Pancreas (tissue), 10 donors: ENCODE measurements around the gene BCOR. TPM values are rescaled to one million over a fixed set of nuclear protein-coding genes. Genes with fewer than 3 reads are reported as not detected.

Experiments
- ATAC-seq, 4 donors: fragments of 200-7000 bp; cut with Tn5 transposase; one replicate each; pipeline versions ENCODE4 v1.8.0 to v1.9.1; 2020; ENCODE audit warnings: mild to moderate bottlenecking in 4 of 4, moderate library complexity in 4 of 4
- DNase-seq, 6 donors: peaks; one replicate each; pipeline ENCODE4 v3.0.0-alpha.2; 2020
- FAIRE-seq: peaks from 2 replicates; lab custom pipeline; 2012; peaks lifted over from hg19 to GRCh38; lab: Jason Lieb, UNC
- H3K27ac ChIP-seq, 4 donors: fragments of 200-600 bp; sonication (generic); 1 replicate in 3 of 4; 2 replicates in 1 of 4; pipeline versions ENCODE4 v1.5.0 to v1.8.0; 2020
- H3K27me3 ChIP-seq, 4 donors: fragments of 200-600 bp; one replicate each; pipeline ENCODE4 v1.8.0; 2021
- H3K36me3 ChIP-seq, 3 donors: fragments of 200-600 bp; sonication (generic) in 1 of 3; one replicate each; pipeline versions ENCODE4 v1.5.0 to v1.8.0; 2020 to 2021
- H3K4me1 ChIP-seq, 3 donors: fragments of 200-600 bp; one replicate each; pipeline ENCODE4 v1.8.0; 2021
- H3K4me3 ChIP-seq, 4 donors: fragments of 200-600 bp; sonication (generic) in 2 of 4; one replicate each; pipeline versions ENCODE4 v1.5.0 to v1.8.0; 2020 to 2021
- H3K9me3 ChIP-seq, 4 donors: fragments of 200-600 bp; one replicate each; pipeline ENCODE4 v1.8.0; 2021
- CTCF ChIP-seq, 4 donors: fragments of 200-600 bp; sonication (generic) in 3 of 4; IDR thresholded peaks; one replicate each; pipeline versions ENCODE4 v1.5.0 to v1.8.0; 2021; ENCODE audit warnings: antibody characterized with exemption in 4 of 4
- WGBS, 2 donors: extraction: QIAGEN DNeasy Blood & Tissue Kit; methylation state at CpG; one replicate each; pipeline ENCODE4 v1.1.7; 2013; 5-methylcytosine and 5-hydroxymethylcytosine counted together
- intact Hi-C, 3 donors: fragments of 100-400 bp; cut with DNase I; formaldehyde crosslinking; loops; one replicate each; pipeline versions ENCODE4 v1.11.1 to v1.14.2; 2022
- polyA plus RNA-seq, 2 donors: library from polyadenylated mRNA; stranded (reverse); fragments of 200-250 nt; gene quantifications; one replicate each; pipeline ENCODE4 v1.2.3, GENCODE V29; 2013
- total RNA-seq, 6 donors: library from RNA; stranded (reverse); fragmentation: NEBNext Ultra II Directional in 4 of 6; extraction: Animal tissue kit (Norgen Biotek cat#: 25700) in 4 of 6; gene quantifications; one replicate each; pipeline versions ENCODE4 v1.2.1 to v1.2.4, GENCODE V29; 2021 to 2023
- donor health status: healthy with polysubstance abuse.
- donor health status: DM: no; HTN: no; CAD: no; lungs with moderate emphysema.
- donor health status: DM: no; HTN: no; CAD: no.
- donor health status: control.
- donor health status: control.
- donor health status: Bipolar disorder and iron deficiency.
- donor health status: DM: yes; HTN: yes; CAD: no.
- donor health status: DM: no; HTN: no; CAD: no.
- donor health status: DM: no; HTN: no; CAD: no.
- donor health status: DM: yes; HTN: yes; CAD: no.

BCOR gene
- total and polyA plus RNA-seq, 8 donors: 6.3 to 18.4 (median 13.0) TPM

- intact Hi-C loops: loop anchor here in 2 of 3 donors (10.0 kb wide), 2 partner anchors 52 to 72 kb away; no protein-coding TSS in a partner anchor
- no peak for TF ChIP-seq CTCF (IDR thresholded peaks at IDR 0.05)
- DNase-seq (peak in 2 of 6 donors; percentile 33 to 78), ATAC-seq (no peak), FAIRE-seq (no peak)
- H3K9me3 ChIP-seq: no peaks in the 10 kb centered on the region
- no peaks in the 10 kb centered on the region for H3K36me3 ChIP-seq
- no peak overlapping the region for H3K4me3 ChIP-seq
- peaks cover 0 to 20% (median 11%) of the 10 kb centered on the region in 3 donors for H3K4me1 ChIP-seq
- 50 to 93% methylated on average over 64 to 65 of the region's 65 CpGs for WGBS, 2 donors
- peaks cover 0 to 3% (median 0%) of the 10 kb centered on the region in 4 donors for H3K27me3 ChIP-seq
- H3K27ac ChIP-seq: no peak overlapping the region
These were observed 4.9 kb upstream of the BCOR start for GRCh38 chrX:40102393-40103381.

- intact Hi-C loops: loop anchor here in 2 of 3 donors (10.0 kb wide), 2 partner anchors 53 to 73 kb away; no protein-coding TSS in a partner anchor
- no peaks in the 10 kb centered on the region for H3K27me3 ChIP-seq
- 48 to 91% methylated on average over 9 of the region's 9 CpGs for WGBS, 2 donors
- no peak overlapping the region for H3K27ac ChIP-seq
- H3K4me3 ChIP-seq: no peak overlapping the region
- TF ChIP-seq CTCF (IDR thresholded peaks at IDR 0.05): no peak
- FAIRE-seq (no peak), ATAC-seq (no peak), DNase-seq (peak in 1 of 6 donors; percentile 32)
- no peaks in the 10 kb centered on the region for H3K36me3 ChIP-seq
- H3K9me3 ChIP-seq: no peaks in the 10 kb centered on the region
- H3K4me1 ChIP-seq: peaks cover 0 to 10% (median 3%) of the 10 kb centered on the region in 3 donors
These were observed 3.7 kb upstream of the BCOR start for GRCh38 chrX:40101430-40101802.

- no peak for FAIRE-seq
- Histone ChIP-seq H3K9me3 (no peaks in the 10 kb centered on the region), H3K27ac (peak overlapping the region in 2 of 4 donors; percentile 92 to 93), H3K36me3 (no peaks in the 10 kb centered on the region), H3K4me1 (peaks cover 0 to 10% (median 3%) of the 10 kb centered on the region in 3 donors), H3K4me3 (no peak overlapping the region), H3K27me3 (no peaks in the 10 kb centered on the region)
- peak in 1 of 6 donors; percentile 41 for DNase-seq
- no peak for ATAC-seq
- intact Hi-C loops: loop anchor here in 2 of 3 donors (10.0 kb wide), 2 partner anchors 54 to 74 kb away; no protein-coding TSS in a partner anchor
- 44 to 85% methylated on average over 27 to 31 of the region's 31 CpGs for WGBS, 2 donors
- no peak for TF ChIP-seq CTCF (IDR thresholded peaks at IDR 0.05)
These were observed 3.0 kb upstream of the BCOR start for GRCh38 chrX:40100537-40101429.

GRCh38 chrX:40100141-40100536 lies 2.4 kb upstream of the BCOR start:
- H3K4me1 ChIP-seq: peaks cover 0 to 10% (median 3%) of the 10 kb centered on the region in 3 donors
- WGBS, 2 donors: 20 to 35% methylated on average over 21 of the region's 21 CpGs
- no peak overlapping the region for H3K4me3 ChIP-seq
- no peak for FAIRE-seq
- no peaks in the 10 kb centered on the region for H3K36me3 ChIP-seq
- no peak for ATAC-seq
- no peaks in the 10 kb centered on the region for H3K9me3 ChIP-seq
- intact Hi-C loops: loop anchor here in 2 of 3 donors (10.0 kb wide), 2 partner anchors 55 to 75 kb away; no protein-coding TSS in a partner anchor
- H3K27ac ChIP-seq: peak overlapping the region in 3 of 4 donors; percentile 10 to 93 (median 92)
- no peak for TF ChIP-seq CTCF (IDR thresholded peaks at IDR 0.05)
- H3K27me3 ChIP-seq: no peaks in the 10 kb centered on the region
- DNase-seq: peak in 3 of 6 donors; percentile 56 to 63 (median 60)
